Measurements from ENCODE around the gene SRGAP1. TPM values are rescaled to one million over a fixed set of nuclear protein-coding genes. Genes with fewer than 3 reads are reported as not detected.

The SRGAP1 gene
- total and polyA plus RNA-seq, 2 of the 4 experiments (the other 2 are of a cell fraction) = 10.0 to 10.2 TPM

DNA sequence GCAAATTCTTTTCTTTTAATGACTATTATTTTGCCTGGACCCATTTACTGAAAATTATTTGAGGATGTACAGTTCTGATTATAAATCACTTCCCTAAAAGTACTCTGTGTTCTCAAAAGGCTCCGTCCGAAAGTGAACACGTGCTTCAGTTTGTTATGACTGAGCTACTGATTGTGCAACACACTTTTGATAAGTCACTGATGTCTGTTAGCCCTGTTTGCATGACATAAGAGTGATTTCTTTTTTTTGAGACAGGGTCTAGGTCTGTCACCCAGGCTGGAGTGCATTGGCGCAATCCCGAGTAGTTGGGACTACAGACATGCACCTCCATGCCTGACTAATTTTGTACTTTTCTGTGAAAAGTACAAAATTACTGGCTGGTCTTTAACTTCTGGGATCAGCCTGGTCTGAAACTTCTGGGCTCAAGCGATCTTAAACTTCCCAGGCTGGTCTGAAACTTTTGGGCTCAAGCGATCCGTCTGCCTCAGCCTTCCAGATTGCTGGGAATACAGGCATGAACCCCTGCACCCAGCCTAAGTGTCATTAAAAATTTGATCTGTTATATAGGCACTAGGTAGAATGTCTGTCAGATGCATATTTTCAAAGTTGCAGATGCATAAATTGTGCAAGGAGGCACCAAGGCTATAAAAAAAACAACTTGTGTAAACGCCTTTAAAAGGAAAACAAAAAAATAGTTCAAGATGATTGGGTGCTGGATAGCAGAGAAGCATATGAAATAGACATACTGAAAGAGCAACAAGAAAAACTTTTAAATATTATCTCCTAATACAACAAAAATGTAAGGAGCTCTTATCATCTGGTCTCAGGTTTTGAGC lies 111.5 kb downstream of the SRGAP1 start:
- WGBS, 2 experiments (ENCODE audit: extremely low coverage in 2 of 2, insufficient read length in 1 of 2) = 60% methylated on average over 1 of the region's 9 CpGs; no CpG with 5 or more reads in 1 of the 2 experiments
- H2BK15ac ChIP-seq (ENCODE audit: low read depth, low read length) = no peak overlapping the region
- H3K4me1 ChIP-seq (ENCODE audit: control insufficient read depth, insufficient read depth, low read length) = peaks cover 26% of the 10 kb centered on the region
- H3K9me1 ChIP-seq (ENCODE audit: insufficient read depth, low read length) = peaks cover 29% of the 10 kb centered on the region
- peak overlapping the region; percentile 63; the same call in 1 of the 2 replicates for H3K27ac ChIP-seq (ENCODE audit: insufficient read depth, low read length)
- no peak overlapping the region for H2BK120ac ChIP-seq (ENCODE audit: low read depth, low read length)
- ATAC-seq (ENCODE audit: low read depth) (peak; percentile 37), DNase-seq (peak; percentile 76)
- H2AK5ac ChIP-seq (ENCODE audit: low read depth, low read length) = no peak overlapping the region
- H3K36me3 ChIP-seq (ENCODE audit: control insufficient read depth, insufficient read depth, low read length) = peaks cover 5% of the 10 kb centered on the region
- peak overlapping the region; percentile 14 for H2BK5ac ChIP-seq (ENCODE audit: low read depth, low read length, poor library complexity, severe bottlenecking)
- no peak overlapping the region for H3K18ac ChIP-seq (ENCODE audit: low read depth, low read length)
- H3K79me1 ChIP-seq (ENCODE audit: low read depth in 1 of 2, low read length in 2 of 2) = peaks cover 32 to 70% of the 10 kb centered on the region in 2 experiments
- no peak overlapping the region for H4K5ac ChIP-seq (ENCODE audit: low read depth, low read length)
- peak overlapping the region; percentile 65; the same call in 1 of the 2 replicates for H3K4me2 ChIP-seq (ENCODE audit: low read depth, low read length)
- ChIA-PET POLR2A (ENCODE audit: unreplicated experiment) (interaction anchor here (0.6 kb wide), 1 partner anchor 1108 kb away, joined by 4 read pairs; no protein-coding TSS in a partner anchor), CTCF (interaction anchor here (0.5 to 0.6 kb wide), 3 partner anchors 61 to 1798 kb away, joined by 3 to 4 read pairs (median 4); no protein-coding TSS in a partner anchor)
- no peak overlapping the region; the same call in 1 of the 2 replicates for H3K23ac ChIP-seq (ENCODE audit: low read depth, low read length)
- no peak overlapping the region for H3K56ac ChIP-seq (ENCODE audit: extremely low read depth, insufficient read depth, low read length)
- no peak overlapping the region for H2BK20ac ChIP-seq (ENCODE audit: low read depth, low read length)
- H3K4me3 ChIP-seq (ENCODE audit: insufficient read depth, low read depth, low read length) = no peak overlapping the region
- H4K8ac ChIP-seq (ENCODE audit: low read depth in 2 of 2, low read length in 2 of 2) = no peak overlapping the region
- H4K20me1 ChIP-seq (ENCODE audit: insufficient read depth, low read length) = peaks cover 62% of the 10 kb centered on the region
- dilution Hi-C loops (cut with HindIII; ENCODE audit: low sequenced_read_pairs, unreplicated experiment) (no loop called here), in situ Hi-C loops (cut with MboI; ENCODE audit: low sequenced_read_pairs) (no loop called here), intact Hi-C loops (cut with micrococcal nuclease) (no loop called here)
- no TSS peak for BruUV-seq (replicated peaks)
- H4K91ac ChIP-seq (ENCODE audit: insufficient read depth, low read depth, low read length) = no peak overlapping the region
- H3K9me3 ChIP-seq (ENCODE audit: control insufficient read depth, insufficient read depth, low read length) = no peaks in the 10 kb centered on the region
- H3K4ac ChIP-seq (ENCODE audit: low read depth, low read length) = no peak overlapping the region
- no peak overlapping the region for H2AK9ac ChIP-seq (replicated peaks; ENCODE audit: low read depth, low read length, poor library complexity)
- H3K27me3 ChIP-seq (ENCODE audit: control insufficient read depth, insufficient read depth, low read length) = no peaks in the 10 kb centered on the region
- H3K9ac ChIP-seq (ENCODE audit: low read depth, low read length) = no peak overlapping the region
- H3K14ac ChIP-seq (replicated peaks; ENCODE audit: low read depth, low read length) = no peak overlapping the region
- no peak overlapping the region for H2AFZ ChIP-seq (replicated peaks; ENCODE audit: low read length, poor library complexity)
- peak; percentile 99 for TF ChIP-seq CEBPB (IDR thresholded peaks at IDR 0.05; ENCODE audit: low read depth, low read length)
- TF ChIP-seq RAD21 (IDR thresholded peaks at IDR 0.05; ENCODE audit: low read length) = no peak
- TF ChIP-seq, protein P1, sequence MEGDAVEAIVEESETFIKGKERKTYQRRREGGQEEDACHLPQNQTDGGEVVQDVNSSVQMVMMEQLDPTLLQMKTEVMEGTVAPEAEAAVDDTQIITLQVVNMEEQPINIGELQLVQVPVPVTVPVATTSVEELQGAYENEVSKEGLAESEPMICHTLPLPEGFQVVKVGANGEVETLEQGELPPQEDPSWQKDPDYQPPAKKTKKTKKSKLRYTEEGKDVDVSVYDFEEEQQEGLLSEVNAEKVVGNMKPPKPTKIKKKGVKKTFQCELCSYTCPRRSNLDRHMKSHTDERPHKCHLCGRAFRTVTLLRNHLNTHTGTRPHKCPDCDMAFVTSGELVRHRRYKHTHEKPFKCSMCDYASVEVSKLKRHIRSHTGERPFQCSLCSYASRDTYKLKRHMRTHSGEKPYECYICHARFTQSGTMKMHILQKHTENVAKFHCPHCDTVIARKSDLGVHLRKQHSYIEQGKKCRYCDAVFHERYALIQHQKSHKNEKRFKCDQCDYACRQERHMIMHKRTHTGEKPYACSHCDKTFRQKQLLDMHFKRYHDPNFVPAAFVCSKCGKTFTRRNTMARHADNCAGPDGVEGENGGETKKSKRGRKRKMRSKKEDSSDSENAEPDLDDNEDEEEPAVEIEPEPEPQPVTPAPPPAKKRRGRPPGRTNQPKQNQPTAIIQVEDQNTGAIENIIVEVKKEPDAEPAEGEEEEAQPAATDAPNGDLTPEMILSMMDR (conservative IDR thresholded peaks at IDR 0.05; ENCODE audit: low read depth, low read length) = no peak
- peak; percentile 34; the same call in 1 of the 2 replicates for TF ChIP-seq MXI1 (IDR thresholded peaks at IDR 0.05; ENCODE audit: borderline replicate concordance, low read depth, low read length)
- no peak for TF ChIP-seq FOS (IDR thresholded peaks at IDR 0.05; ENCODE audit: low read depth, low read length)
- TF ChIP-seq NFE2L2 (IDR thresholded peaks at IDR 0.05; ENCODE audit: low read depth, low read length) = no peak
- TF ChIP-seq, protein P2, sequence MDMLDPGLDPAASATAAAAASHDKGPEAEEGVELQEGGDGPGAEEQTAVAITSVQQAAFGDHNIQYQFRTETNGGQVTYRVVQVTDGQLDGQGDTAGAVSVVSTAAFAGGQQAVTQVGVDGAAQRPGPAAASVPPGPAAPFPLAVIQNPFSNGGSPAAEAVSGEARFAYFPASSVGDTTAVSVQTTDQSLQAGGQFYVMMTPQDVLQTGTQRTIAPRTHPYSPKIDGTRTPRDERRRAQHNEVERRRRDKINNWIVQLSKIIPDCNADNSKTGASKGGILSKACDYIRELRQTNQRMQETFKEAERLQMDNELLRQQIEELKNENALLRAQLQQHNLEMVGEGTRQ (IDR thresholded peaks at IDR 0.05; ENCODE audit: low read depth, low read length) = peak; percentile 64
- TF ChIP-seq RFX5 (IDR thresholded peaks at IDR 0.05; ENCODE audit: low read depth, low read length) = no peak
- no peak for TF ChIP-seq SMC3 (IDR thresholded peaks at IDR 0.05; ENCODE audit: low read depth, low read length)
- no peak for TF ChIP-seq RCOR1 (IDR thresholded peaks at IDR 0.05; ENCODE audit: insufficient replicate concordance, low read length)
- no peak for TF ChIP-seq CHD1 (IDR thresholded peaks at IDR 0.05; ENCODE audit: low read depth, low read length)
- TF ChIP-seq POLR2A (IDR thresholded peaks at IDR 0.05; ENCODE audit: low read depth, low read length) = no peak
- TF ChIP-seq BHLHE40 (IDR thresholded peaks at IDR 0.05; ENCODE audit: low read depth, low read length) = peak; percentile 73; the same call in 1 of the 2 replicates
- TF ChIP-seq MAZ (IDR thresholded peaks at IDR 0.05; ENCODE audit: borderline replicate concordance, low read depth, low read length) = no peak
- TF ChIP-seq MAFK (IDR thresholded peaks at IDR 0.05; ENCODE audit: low read depth, low read length) = no peak
